M059J (cell line): ENCODE data around the gene KCNK3. TPM values are rescaled to one million over a fixed set of nuclear protein-coding genes. Genes with fewer than 3 reads are reported as not detected.
A peak's percentile ranks its signal among the peaks of the same experiment; 100 is the strongest.
"Not testable (repeated sequence)": the region's sequence is repeated elsewhere in the genome, so short reads cannot be mapped to it uniquely, and the experiment has no call there.

Experiments used
- DNase-seq: peaks from one replicate; pipeline ENCODE4 v3.0.0-alpha.2; 2012; ENCODE audit warnings: low read depth
- total RNA-seq: library from RNA; depleted of rRNA; stranded (reverse); fragments of >200 nt; shearing (Covaris generic); gene quantifications from 2 replicates; pipeline ENCODE4 v1.2.3, GENCODE V29; 2014

Gene KCNK3
- total RNA-seq, 1 experiment from 2014 or later: 2.4 TPM

- DNase-seq: no peak
Observed at GRCh38 chr2:26729311-26729710, 36.8 kb downstream of the KCNK3 start.

- no peak for DNase-seq
Observed at GRCh38 chr2:26730549-26731344, 38.2 kb downstream of the KCNK3 start.

GRCh38 chr2:26731714-26732113, 39.2 kb downstream of the KCNK3 start:
- no peak for DNase-seq

GRCh38 chr2:26732446-26732845, 39.9 kb downstream of the KCNK3 start:
- DNase-seq: no peak

- no peak for DNase-seq
Observed at GRCh38 chr2:26733413-26733812, 40.9 kb downstream of the KCNK3 start.

- peak; percentile 80 for DNase-seq
Observed at GRCh38 chr2:26735097-26735496, 42.6 kb downstream of the KCNK3 start.

GRCh38 chr2:26735883-26736588, 43.5 kb downstream of the KCNK3 start:
- peak; percentile 45 for DNase-seq

- DNase-seq: no peak
Observed at GRCh38 chr2:26737221-26737620, 44.7 kb downstream of the KCNK3 start.

GRCh38 chr2:26738481-26738880, 46.0 kb downstream of the KCNK3 start:
- DNase-seq: no peak

GRCh38 chr2:26739514-26739913, 47.0 kb downstream of the KCNK3 start:
- no peak for DNase-seq

GRCh38 chr2:26740346-26740745, 47.8 kb downstream of the KCNK3 start:
- DNase-seq: no peak

- DNase-seq: no peak
Observed at GRCh38 chr2:26740890-26741302, 48.4 kb downstream of the KCNK3 start.

- no peak for DNase-seq
Observed at GRCh38 chr2:26742048-26742770, 49.7 kb downstream of the KCNK3 start.

- DNase-seq: no peak
Observed at GRCh38 chr2:26743852-26744251, 51.3 kb downstream of the KCNK3 start.

- DNase-seq: no peak
Observed at GRCh38 chr2:26744953-26745352, 52.4 kb downstream of the KCNK3 start.

GRCh38 chr2:26745609-26746327, 53.2 kb downstream of the KCNK3 start:
- DNase-seq: peak; percentile 72

GRCh38 chr2:26746934-26747333, 54.4 kb downstream of the KCNK3 start:
- no peak for DNase-seq

GRCh38 chr2:26749787-26750420, 57.4 kb downstream of the KCNK3 start:
- peak; percentile 35 for DNase-seq

GRCh38 chr2:26750467-26750866, 57.9 kb downstream of the KCNK3 start:
- not testable (repeated sequence) for DNase-seq

- DNase-seq: no peak
Observed at GRCh38 chr2:26752656-26753055, 60.1 kb downstream of the KCNK3 start.

- no peak for DNase-seq
Observed at GRCh38 chr2:26754539-26754938, 62.0 kb downstream of the KCNK3 start.
